A549 (cell line): Measurements from ENCODE around the gene LRRFIP2.

Experiments used
- BHLHE40 ChIP-seq: IDR thresholded peaks from 2 replicates; pipeline ENCODE4 v1.6.1; 2012; ENCODE audit warnings: low read depth, low read length, inconsistent platforms
- JUNB ChIP-seq: fragments of >200 bp; sonication (Bioruptor Twin); formaldehyde crosslinking; IDR thresholded peaks from 2 replicates; pipeline ENCODE4 v1.6.1; 2016
- KDM1A ChIP-seq: fragments of 200-600 bp; sonication (generic); IDR thresholded peaks from 2 replicates; pipeline ENCODE4 v1.6.1; 2016; ENCODE audit warnings: low read depth, mild to moderate bottlenecking
- RFX5 ChIP-seq: fragments of 450-650 bp; IDR thresholded peaks from 2 replicates; pipeline ENCODE4 v1.7.1; 2014; ENCODE audit warnings: antibody characterized with exemption, mild to moderate bottlenecking, moderate library complexity
- TF ChIP-seq, protein P1 (sequence below): fragments of >200 bp; sonication (Bioruptor Twin); formaldehyde crosslinking; IDR thresholded peaks from 3 replicates; pipeline ENCODE4 v1.5.1; 2016
- TF ChIP-seq, protein P2 (sequence below): fragments of 450-650 bp; IDR thresholded peaks from 2 replicates; pipeline ENCODE4 v1.6.1; 2014; ENCODE audit warnings: antibody characterized with exemption
- TF ChIP-seq, protein P3 (sequence below): fragments of 200-600 bp; sonication (generic); IDR thresholded peaks from 2 replicates; pipeline ENCODE4 v1.6.1; 2016; ENCODE audit warnings: antibody characterized with exemption, mild to moderate bottlenecking, moderate library complexity

DNA sequence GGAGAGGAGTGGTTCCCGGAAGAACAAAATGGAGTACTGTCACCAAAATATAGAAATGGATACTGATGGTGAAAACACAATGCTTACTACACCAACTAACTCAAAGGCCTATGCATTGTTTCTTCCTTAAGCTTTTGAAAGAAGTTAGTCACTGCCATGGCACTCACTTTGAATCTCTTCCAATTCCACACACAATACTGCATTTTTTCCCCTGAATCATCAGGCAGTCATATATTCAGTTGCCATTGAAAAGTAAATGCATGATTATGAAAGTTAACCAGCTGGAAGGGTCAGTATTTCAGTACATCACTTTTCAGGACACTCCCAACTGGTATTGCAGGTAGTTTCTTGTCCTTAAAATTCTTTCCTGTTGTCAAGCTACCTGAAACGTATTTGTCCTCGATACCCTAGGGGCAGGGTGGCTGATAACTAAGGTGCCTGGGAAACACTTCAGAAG, 9.0 kb upstream of the LRRFIP2 start:
- TF ChIP-seq, protein P1, sequence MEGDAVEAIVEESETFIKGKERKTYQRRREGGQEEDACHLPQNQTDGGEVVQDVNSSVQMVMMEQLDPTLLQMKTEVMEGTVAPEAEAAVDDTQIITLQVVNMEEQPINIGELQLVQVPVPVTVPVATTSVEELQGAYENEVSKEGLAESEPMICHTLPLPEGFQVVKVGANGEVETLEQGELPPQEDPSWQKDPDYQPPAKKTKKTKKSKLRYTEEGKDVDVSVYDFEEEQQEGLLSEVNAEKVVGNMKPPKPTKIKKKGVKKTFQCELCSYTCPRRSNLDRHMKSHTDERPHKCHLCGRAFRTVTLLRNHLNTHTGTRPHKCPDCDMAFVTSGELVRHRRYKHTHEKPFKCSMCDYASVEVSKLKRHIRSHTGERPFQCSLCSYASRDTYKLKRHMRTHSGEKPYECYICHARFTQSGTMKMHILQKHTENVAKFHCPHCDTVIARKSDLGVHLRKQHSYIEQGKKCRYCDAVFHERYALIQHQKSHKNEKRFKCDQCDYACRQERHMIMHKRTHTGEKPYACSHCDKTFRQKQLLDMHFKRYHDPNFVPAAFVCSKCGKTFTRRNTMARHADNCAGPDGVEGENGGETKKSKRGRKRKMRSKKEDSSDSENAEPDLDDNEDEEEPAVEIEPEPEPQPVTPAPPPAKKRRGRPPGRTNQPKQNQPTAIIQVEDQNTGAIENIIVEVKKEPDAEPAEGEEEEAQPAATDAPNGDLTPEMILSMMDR: no peak
- TF ChIP-seq JUNB (peak; percentile 72), RFX5 (no peak), BHLHE40 (no peak), KDM1A (no peak)
- TF ChIP-seq, protein P2, sequence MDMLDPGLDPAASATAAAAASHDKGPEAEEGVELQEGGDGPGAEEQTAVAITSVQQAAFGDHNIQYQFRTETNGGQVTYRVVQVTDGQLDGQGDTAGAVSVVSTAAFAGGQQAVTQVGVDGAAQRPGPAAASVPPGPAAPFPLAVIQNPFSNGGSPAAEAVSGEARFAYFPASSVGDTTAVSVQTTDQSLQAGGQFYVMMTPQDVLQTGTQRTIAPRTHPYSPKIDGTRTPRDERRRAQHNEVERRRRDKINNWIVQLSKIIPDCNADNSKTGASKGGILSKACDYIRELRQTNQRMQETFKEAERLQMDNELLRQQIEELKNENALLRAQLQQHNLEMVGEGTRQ: no peak
- TF ChIP-seq, protein P3, sequence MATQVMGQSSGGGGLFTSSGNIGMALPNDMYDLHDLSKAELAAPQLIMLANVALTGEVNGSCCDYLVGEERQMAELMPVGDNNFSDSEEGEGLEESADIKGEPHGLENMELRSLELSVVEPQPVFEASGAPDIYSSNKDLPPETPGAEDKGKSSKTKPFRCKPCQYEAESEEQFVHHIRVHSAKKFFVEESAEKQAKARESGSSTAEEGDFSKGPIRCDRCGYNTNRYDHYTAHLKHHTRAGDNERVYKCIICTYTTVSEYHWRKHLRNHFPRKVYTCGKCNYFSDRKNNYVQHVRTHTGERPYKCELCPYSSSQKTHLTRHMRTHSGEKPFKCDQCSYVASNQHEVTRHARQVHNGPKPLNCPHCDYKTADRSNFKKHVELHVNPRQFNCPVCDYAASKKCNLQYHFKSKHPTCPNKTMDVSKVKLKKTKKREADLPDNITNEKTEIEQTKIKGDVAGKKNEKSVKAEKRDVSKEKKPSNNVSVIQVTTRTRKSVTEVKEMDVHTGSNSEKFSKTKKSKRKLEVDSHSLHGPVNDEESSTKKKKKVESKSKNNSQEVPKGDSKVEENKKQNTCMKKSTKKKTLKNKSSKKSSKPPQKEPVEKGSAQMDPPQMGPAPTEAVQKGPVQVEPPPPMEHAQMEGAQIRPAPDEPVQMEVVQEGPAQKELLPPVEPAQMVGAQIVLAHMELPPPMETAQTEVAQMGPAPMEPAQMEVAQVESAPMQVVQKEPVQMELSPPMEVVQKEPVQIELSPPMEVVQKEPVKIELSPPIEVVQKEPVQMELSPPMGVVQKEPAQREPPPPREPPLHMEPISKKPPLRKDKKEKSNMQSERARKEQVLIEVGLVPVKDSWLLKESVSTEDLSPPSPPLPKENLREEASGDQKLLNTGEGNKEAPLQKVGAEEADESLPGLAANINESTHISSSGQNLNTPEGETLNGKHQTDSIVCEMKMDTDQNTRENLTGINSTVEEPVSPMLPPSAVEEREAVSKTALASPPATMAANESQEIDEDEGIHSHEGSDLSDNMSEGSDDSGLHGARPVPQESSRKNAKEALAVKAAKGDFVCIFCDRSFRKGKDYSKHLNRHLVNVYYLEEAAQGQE: no peak
